ENCODE data around the gene CD1D. TPM values are rescaled to one million over a fixed set of nuclear protein-coding genes. Genes with fewer than 3 reads are reported as not detected.
"Not testable (repeated sequence)": the region's sequence is repeated elsewhere in the genome, so short reads cannot be mapped to it uniquely, and the experiment has no call there.

Gene CD1D
- total RNA-seq, 1 experiment from 2014 or later = 1.6 TPM

DNA sequence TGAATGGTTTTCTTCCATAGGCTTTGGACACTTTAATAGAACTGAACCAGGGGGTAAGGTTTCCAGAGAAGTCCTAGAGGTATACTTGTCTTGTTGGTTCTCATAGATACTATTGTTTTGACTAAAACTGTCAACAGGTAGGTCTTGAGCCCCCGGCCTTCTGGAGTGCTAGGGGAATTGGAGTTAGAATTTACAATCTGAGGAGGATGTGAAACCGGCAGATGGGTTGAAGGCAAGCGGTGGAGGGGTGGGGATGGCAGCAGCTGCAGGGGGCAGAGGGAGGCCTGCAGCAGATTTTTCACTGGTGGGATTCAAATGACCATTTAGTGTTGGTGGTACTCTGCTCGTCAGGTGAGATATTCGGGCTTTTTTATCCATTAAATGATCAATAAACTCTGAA is 4.3 kb upstream of the CD1D start:
- DNase-seq (ENCODE audit: low spot score) = no peak

DNA sequence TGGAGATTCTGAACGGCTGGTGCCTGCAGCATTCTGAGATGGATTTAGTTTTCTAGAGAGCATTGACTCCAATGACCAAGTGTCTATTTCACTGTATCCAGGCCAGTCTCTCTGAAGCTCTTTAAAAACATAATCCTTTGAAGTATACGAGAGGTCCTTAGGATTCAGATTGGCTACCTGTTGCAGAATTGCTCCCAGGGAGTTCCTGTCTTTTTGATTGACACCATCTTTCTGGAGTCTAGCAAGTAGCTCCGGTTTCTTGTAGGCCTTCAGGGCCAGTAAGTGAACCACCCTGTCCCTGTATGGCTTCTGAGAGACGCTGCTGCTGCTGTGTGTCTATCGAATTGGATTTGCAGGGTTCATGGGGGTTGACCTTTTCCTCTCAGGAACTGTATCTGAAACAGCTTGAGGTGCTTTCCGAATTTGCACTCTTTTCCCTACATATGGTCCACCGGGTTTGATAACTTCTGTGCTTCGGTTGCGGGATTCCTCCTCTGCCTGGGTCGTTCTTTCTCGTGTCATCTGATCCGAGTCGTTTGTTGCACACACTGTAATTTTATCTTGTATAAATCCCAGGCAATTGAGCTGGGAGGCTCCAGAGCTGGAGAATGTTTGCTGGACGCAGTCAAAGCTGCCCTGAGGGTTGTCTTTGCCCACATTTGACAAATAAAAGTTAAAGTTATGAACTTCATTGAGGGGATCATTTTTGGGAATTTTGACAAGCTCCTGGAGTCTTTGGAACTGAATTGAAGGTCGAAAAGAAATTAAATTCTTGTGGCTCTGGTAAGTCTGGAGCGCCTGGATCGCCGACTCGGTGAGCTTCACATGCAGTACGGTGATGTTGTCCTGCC is 3.6 kb upstream of the CD1D start:
- DNase-seq (ENCODE audit: low spot score) = not testable (repeated sequence)

DNA sequence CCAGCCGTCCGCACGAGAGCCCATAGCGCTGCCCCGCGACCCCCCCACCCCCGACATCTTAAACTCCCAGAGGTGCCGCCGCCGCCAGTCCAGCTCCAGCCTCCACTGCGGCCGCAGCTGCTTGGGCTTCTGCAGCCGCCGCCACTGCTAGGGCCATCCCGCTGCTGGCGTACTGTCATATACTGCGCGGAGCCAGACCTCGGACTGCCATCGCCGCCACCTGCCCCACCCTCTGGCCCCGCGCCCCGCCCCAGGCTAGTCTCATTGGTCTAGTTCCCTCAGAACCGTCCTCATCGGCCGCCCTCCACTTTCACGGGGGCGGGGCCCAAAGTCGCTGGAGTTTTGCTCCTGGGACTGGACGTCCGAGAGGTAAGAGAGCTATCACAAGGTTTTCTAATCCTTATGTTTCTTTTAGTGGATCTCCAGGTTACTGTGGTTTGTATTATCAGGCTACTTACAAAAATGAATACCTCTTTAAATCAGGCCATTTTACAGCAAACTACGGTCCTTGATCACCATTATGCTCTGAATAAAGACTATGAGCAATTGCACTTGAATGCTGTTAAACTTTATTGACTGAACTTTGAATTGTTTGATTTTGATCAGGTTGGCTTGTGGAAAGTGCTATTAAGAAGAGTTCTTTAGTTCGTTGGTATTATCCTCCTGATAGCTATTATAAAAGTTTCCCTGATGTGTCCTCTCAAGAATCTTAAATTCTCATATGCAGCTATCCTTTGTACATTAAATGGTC is 2.8 kb upstream of the CD1D start:
- peak; percentile 85 for DNase-seq (ENCODE audit: low spot score)

DNA sequence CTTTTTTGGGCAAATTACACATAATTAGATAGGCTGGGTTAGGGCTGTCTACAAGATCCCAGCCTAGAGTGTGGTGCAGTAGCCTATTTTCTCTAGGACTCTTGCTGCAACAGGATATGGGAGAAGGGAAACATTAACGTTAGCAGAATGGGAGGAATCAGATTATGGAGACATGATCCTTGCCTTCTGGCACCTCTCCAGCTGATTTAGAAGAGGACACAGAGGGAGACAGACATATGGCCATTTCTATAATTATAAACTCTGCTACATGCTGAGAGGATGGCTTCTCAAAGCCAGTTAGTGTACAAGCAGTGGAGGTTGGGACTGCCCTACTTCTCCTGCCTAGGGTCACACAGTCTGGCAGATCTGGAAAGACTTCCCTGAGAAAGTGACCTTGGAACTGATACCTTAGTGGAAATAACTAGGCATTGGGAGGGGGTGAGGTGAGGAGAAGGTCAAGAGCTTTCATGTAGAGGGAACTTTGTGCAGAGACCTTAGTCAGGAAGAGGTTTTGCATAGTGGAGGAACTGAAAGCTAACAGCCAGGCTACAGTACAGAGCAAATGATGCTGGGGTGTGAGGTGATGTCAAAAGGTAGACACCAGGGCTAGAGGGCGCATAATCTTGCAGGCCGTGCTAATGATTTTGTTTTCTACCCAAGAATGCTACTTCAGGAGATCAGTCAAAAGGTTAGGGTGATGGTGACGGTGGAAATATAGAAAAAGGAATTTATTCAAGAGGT is 1.2 kb upstream of the CD1D start:
- DNase-seq (ENCODE audit: low spot score) = no peak

DNA sequence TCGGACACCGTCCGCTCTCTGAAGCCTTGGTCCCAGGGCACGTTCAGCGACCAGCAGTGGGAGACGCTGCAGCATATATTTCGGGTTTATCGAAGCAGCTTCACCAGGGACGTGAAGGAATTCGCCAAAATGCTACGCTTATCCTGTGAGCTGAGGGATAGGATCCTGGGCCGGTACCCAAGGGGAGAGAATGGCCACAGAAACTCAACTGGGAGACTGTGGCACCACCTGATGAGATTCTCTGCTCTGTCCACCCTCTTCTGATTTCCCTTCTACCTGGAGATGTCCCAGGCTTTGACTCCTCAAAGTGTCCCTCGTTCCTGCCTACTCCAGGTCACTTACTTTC is 855 bp downstream of the CD1D start:
- no peak for DNase-seq (ENCODE audit: low spot score)

DNA sequence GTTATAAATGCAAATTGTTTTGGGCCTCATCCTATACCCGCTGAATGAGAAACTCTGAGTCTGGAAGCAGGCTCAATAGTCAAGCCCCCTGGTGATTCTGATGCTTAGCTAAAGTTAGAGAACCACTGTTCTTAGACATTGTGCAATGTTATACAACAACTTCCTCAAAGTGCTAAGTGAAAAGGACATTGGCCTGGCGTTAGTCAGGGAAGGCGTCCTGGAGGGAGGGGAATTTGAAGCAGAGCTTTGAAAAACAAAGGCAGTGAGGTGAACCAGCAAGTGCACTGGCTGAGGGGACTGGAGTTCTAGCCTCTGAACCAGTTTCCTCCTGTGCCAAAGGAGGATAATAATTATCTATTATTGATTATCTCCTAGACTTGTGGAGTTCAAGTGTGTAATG is 5.1 kb downstream of the CD1D start:
- no peak for DNase-seq (ENCODE audit: low spot score)

DNA sequence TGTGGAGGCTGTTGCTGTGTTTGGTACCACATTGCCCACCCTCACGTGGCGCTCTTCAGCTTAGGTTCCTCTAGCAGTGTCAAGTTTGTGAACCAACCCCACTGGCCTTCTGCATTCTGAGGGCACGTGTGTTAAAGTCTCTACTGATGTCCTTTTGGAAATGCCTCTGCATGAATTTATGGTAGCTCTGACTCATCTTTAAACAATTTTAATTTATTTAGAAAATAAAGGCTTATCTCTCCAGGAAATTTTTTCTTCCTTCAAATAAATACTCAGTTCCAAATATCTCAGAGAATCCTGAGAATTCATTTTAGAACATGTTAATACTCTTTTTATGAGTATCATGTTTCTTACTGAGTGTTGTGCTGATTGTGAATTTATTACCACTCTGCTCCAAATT is 5.5 kb downstream of the CD1D start:
- DNase-seq (ENCODE audit: low spot score) = peak; percentile 68

DNA sequence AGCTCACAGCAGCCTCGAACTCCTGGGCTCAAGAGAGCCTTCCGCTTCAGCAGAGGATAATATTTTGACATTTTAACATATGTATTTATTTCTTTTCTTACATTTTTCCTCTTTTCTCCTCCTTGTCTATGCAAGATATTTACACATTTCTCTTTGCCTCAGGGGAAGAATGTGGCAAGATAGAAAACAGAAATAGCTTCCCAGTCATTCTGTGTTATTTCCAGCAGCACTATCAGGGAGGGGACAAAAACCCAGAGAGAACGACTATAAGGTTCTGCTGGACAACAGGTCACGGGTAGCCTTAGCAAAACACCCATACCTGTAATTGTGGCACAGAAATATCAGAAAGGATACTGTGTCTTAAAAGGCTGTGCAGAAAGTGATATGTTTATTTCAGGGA is 7.9 kb downstream of the CD1D start:
- no peak for DNase-seq (ENCODE audit: low spot score)

DNA sequence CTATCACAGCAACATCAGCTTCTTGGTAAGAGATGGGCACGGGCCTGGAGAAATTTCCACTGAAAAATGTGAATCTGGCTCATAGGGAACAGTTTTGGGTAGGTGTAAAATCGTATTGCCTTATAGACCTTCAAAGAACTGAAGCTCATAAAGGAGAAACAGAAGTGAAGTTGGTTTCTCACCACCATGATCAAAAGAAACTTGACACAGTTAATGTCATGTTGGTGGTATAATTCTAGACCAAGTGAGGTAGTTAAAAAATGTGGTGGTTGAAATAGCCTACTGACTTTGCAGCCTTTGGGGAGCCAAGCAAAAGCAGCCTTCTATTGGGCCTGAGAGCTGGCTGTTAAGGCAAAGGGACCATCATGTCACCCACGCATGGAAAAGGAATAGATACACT is 8.9 kb downstream of the CD1D start:
- DNase-seq (ENCODE audit: low spot score) = no peak

DNA sequence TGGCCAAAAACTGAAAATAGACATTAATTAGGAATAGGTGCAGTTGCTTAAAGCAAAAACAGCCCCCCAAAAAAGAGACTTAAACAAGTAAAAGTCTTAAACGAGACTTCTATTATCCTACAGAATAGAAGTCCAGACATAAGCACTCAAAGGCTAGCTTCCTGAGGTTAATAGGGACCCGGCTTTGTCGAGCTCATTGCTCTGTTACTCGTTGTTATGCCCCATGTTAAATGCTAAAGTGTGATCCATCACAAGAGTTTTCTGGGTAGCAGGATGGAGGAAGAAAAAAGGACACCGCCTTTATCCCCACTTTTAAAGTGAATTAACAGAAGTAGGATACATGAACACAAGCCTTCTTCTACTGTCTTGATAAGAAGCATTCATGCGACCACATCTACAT is 10.6 kb downstream of the CD1D start:
- no peak for DNase-seq (ENCODE audit: low spot score)

DNA sequence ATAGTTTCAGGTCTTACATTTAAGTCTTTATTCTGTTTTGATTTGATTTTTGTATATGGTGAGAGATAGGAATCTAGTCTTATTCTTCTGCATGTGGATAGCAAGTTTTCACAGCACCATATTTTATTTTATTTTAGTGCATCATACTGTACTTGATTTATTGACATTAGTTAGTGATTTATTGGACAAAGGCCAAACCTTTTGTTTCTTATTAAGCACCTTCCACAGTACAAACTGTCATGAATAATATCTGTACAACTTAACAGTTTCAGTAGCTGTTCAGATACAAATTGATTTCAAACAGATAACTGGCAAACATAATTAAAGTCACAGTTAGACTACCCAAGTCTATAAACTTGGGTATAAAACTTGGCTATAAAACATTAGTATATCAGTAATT is 15.8 kb downstream of the CD1D start:
- no peak for DNase-seq (ENCODE audit: low spot score)

DNA sequence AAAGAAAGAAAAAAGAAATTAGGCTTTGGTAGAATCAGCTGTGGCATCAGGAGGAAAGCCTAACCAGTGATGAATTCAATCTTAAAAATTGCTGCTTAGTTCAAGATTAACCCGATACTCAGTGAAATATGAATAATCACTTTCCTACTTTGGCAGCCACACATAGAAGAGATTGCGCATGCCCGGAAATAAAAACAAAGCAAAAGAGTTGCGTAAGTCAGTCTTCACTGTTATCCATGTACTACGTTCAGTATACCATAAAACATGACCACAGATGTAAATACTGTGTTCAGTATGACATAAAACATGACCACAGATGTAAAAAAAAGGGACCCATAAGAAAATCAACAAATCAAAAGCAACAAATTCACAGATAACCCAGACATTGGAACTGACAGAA is 19.2 kb downstream of the CD1D start:
- DNase-seq (ENCODE audit: low spot score) = no peak

DNA sequence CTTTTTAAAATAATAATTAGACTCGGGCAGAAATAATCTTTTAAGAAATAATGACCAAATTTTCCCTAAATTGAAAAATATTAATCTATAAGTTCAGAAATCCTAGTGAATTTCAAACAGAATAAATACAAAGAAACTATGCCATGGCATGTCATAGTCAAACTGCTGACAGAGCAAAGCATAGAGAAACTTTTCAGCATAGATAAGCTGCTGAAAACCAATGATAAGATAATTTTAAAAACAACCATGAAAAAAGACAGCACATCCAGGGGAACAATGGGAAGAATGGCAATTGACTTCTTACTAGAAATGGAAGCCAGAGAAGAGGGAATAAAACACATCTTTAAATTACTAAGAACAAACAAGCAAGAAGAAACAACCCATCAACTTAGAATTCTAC is 19.8 kb downstream of the CD1D start:
- no peak for DNase-seq (ENCODE audit: low spot score)

DNA sequence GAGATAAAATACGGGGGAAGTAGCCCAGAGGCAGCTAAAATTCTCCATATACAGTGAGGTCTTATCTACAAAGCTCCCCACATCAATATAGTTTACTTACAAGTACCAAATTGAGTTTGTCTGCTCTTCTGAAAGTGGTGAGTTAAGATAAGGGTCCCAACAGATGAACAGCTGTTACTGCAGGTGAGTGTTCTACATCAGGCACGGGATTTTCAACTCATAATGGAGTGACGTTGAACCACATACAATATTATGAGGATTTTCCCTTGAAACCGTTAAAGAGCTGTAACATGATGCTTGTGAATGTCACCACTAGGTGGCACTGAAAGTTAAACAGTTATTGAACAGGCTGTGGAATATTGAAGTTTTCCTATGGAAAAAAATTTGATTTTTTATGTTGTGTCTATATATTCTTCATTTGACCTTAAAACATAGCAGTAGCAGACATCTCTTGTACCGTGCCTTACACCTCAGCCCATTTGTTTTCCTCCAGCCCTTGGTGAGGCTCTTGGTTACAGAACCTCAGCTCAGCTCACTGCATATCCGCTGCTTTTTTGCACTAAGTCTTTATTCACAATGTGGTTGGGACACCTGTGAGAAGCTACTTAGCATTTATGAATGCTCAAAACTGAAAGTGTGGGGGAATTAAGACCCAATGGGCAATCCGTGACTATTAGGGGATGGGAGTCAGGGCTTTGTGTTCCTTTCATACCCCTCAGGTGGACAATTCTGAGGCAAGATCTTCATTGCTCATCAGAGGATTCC is 23.2 kb downstream of the CD1D start:
- DNase-seq (ENCODE audit: low spot score) = peak; percentile 69

DNA sequence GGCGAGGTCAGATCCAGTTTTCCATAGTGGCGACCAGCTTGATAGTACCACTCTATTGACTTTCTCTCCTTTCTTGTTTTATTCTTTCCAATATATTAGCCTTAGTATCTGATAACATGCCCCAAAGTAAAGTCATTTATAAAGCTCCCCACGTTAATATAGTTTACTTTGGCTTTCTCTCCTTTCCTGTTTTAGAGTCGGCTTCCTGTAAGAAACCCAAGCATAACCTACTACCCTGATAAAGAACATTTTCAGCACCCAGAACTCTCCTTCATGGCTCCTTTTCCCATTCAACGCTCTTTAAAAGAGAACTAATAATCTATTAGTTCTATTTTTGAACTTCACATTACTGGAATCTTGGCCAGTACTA is 23.7 kb downstream of the CD1D start:
- no peak for DNase-seq (ENCODE audit: low spot score)

DNA sequence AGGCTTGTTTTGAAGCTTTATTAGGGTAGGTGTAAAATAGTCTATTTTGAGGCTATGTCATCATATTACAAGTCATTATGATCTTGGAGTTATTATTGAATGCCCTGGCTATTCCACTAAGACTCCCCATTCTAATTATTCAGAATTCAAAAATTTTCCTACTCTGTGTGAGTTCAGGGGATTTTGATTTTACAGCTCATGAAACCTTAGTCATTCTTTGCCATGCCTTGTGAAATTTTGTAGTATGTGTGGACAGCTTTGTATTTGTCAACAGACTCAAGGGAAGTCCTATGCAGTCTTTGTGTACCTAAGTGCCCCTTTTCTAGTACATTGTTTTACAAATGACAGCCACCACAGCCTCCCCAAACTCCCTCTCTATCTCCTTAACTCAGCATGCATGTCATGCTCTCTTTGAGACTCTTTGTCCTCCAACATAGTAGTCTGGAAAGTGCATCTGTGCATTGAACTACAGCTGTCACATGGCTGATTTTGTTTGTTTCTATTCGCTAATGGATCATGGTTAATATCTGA is 28.0 kb downstream of the CD1D start:
- no peak for DNase-seq (ENCODE audit: low spot score)

DNA sequence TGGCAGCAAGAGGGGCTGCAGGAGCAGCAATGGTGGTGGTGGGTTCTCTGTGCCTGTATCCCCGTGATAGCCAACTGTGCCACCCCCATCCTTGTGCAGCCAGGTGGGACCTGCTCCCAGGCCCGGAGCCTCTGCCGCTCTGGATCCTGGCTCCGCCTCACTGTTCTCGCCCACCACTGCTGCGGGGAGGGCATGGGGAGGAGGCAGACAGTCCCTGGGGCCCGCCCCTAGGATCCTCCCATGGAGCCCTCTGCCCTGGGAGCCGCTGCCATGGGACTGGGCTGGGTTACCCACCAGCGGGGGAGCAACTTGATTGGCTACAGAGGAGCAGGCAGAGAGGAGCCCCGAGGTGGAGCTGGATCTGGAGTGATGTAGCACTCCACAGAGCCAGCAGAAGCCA is 31.6 kb downstream of the CD1D start:
- DNase-seq (ENCODE audit: low spot score) = no peak

DNA sequence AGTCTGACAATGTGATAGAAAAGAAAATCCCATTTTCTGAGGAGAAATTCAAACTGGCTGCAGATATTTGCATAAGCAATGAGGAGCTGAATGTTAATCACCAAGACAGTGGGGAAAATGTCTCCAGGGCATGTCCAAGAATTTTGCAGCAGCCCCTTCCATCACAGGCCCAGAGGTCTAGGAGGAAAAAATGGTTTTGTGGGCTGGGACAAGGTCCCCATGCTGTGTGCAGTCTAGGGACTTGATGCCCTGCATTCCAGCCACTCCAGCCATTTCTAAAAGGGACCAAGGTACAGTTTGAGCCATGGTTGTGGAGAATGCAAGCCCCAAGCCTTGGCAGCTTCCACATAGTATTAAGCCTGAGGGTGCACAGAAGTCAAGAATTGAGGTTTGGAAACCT is 42.8 kb downstream of the CD1D start:
- not testable (repeated sequence) for DNase-seq (ENCODE audit: low spot score)

DNA sequence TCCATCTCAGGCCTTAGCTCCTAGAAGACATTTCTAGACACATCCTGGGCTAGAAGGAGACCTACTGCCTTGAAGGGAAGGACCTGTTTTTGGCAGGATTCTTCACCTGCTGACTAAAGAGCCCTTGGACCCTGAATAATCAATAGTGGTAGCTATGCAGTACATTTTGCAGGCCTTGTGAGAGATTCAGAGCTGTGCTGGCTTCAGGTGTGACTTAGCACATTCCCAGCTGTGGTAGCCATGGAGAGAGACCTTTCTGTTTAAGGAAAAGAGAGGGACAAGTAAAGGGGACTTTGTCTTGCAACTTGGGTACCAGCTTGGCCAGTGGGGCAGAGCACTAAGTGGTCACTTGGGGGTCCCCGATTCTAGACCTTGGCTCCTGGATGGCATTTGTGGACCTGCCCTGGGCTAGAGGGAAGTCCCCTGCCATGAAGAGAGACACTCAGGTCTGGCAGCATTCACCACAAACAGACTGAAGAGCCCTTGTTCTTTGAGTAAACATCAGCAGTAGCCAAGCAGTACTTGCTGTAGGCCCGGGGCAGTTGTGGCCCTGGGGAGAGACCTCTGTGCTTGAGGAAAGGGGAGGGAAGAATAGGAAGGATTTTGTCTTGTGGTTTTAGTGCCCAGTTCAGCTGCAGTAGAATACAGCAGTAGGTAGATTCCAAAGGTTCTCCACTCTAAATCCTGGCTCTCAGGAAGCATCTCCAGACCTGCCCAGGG is 47.4 kb downstream of the CD1D start:
- DNase-seq (ENCODE audit: low spot score) = no peak
